H1 (cell line): ENCODE measurements around the gene CABP1. TPM values are rescaled to one million over a fixed set of nuclear protein-coding genes. Genes with fewer than 3 reads are reported as not detected.

Source experiments
- CTCF ChIA-PET: fragments of 300-600 bp; sonication (Branson Sonifier 250); formaldehyde crosslinking; loops from one replicate; lab custom pipeline; 2021; ENCODE audit not compliant: partially characterized antibody; lab: Charles Lee
- POLR2A ChIA-PET: fragments of 300-600 bp; sonication (Branson Sonifier 250); formaldehyde crosslinking; loops from one replicate; lab custom pipeline; 2021; ENCODE audit warnings: inconsistent platforms; ENCODE audit not compliant: partially characterized antibody; lab: Charles Lee
- DNase-seq, 2 experiments: peaks; one replicate each; pipeline versions ENCODE4 v3.0.0 to v3.0.0-alpha.2; 2010 to 2022; ENCODE audit warnings: low spot score in 2 of 2, low read depth in 1 of 2, mixed read lengths in 1 of 2
- FAIRE-seq: peaks from 2 replicates; lab custom pipeline; 2011; peaks lifted over from hg19 to GRCh38; lab: Jason Lieb, UNC
- H2AFZ ChIP-seq: 2 replicates; pipeline ENCODE4 v1.8.1; 2012; ENCODE audit warnings: low read length, inconsistent platforms
- H2AK5ac ChIP-seq: 2 replicates; pipeline ENCODE4 v1.6.1; 2013; ENCODE audit warnings: low read depth, low read length
- H2BK120ac ChIP-seq: replicated peaks from 2 replicates; pipeline ENCODE3; 2013; ENCODE audit warnings: low read depth, low read length, inconsistent platforms
- H2BK12ac ChIP-seq: 2 replicates; pipeline ENCODE4 v1.6.1; 2013; ENCODE audit warnings: low read depth, low read length
- H2BK15ac ChIP-seq: 2 replicates; pipeline ENCODE4 v1.6.1; 2013; ENCODE audit warnings: low read length
- H2BK20ac ChIP-seq: 2 replicates; pipeline ENCODE4 v1.6.1; 2013; ENCODE audit warnings: low read length
- H2BK5ac ChIP-seq: 2 replicates; pipeline ENCODE4 v1.6.1; 2013; ENCODE audit warnings: low read depth, low read length
- H3K14ac ChIP-seq: 2 replicates; pipeline ENCODE4 v1.6.1; 2013; ENCODE audit warnings: inconsistent platforms; ENCODE audit not compliant: insufficient read length
- H3K18ac ChIP-seq: 2 replicates; pipeline ENCODE4 v1.6.1; 2013; ENCODE audit warnings: low read length; ENCODE audit errors: extremely low read depth
- H3K23ac ChIP-seq: 2 replicates; pipeline ENCODE4 v1.6.1; 2013; ENCODE audit warnings: inconsistent platforms; ENCODE audit not compliant: insufficient read length
- H3K23me2 ChIP-seq: 2 replicates; pipeline ENCODE4 v1.6.1; 2013; ENCODE audit warnings: low read depth, low read length
- H3K27ac ChIP-seq: 2 replicates; pipeline ENCODE4 v1.6.1; 2011; ENCODE audit warnings: low read depth, low read length, inconsistent platforms
- H3K27me3 ChIP-seq, 4 experiments: replicated peaks in 1 of 4; 1 replicate in 1 of 4; 2 replicates in 3 of 4; pipeline versions ENCODE4 v1.6.1 to v1.8.1; 2011 to 2013; ENCODE audit warnings: low read length in 3 of 4, mild to moderate bottlenecking in 3 of 4, inconsistent platforms in 2 of 4, mixed read lengths in 2 of 4, moderate library complexity in 1 of 4; ENCODE audit not compliant: control insufficient read depth in 3 of 4, insufficient read depth in 3 of 4; ENCODE audit errors: extremely low read depth in 1 of 4
- H3K36me3 ChIP-seq, 4 experiments: 2 replicates each; pipeline versions ENCODE4 v1.6.1 to v1.8.1; 2011 to 2013; ENCODE audit warnings: mild to moderate bottlenecking in 4 of 4, low read length in 3 of 4, moderate library complexity in 2 of 4, control low read depth in 1 of 4, inconsistent platforms in 1 of 4; ENCODE audit not compliant: insufficient read depth in 4 of 4, control insufficient read depth in 2 of 4
- H3K4ac ChIP-seq: replicated peaks from 2 replicates; pipeline ENCODE3; 2013; ENCODE audit warnings: low read length, low read depth, mixed read lengths, inconsistent platforms; ENCODE audit not compliant: insufficient read length
- H3K4me1 ChIP-seq, 4 experiments: replicated peaks in 1 of 4; 1 replicate in 1 of 4; 2 replicates in 3 of 4; pipeline versions ENCODE4 v1.6.1 to v1.8.1; 2011 to 2013; ENCODE audit warnings: low read length in 3 of 4, inconsistent platforms in 2 of 4, mixed read lengths in 1 of 4; ENCODE audit not compliant: insufficient read depth in 4 of 4, control insufficient read depth in 3 of 4
- H3K4me2 ChIP-seq, 2 experiments: 2 replicates each; pipeline versions ENCODE4 v1.6.1 to v1.8.1; 2011 to 2013; ENCODE audit warnings: low read depth in 2 of 2, low read length in 2 of 2, control low read depth in 1 of 2, inconsistent platforms in 1 of 2, mild to moderate bottlenecking in 1 of 2; ENCODE audit not compliant: insufficient read depth in 1 of 2
- H3K4me3 ChIP-seq, 4 experiments: fragments of 200-600, 300-600 bp in 1 of 4; sonication (generic), shearing (Covaris generic), sonication (Bioruptor Twin) in 1 of 4; 2 replicates each; pipeline versions ENCODE4 v1.5.1 to v1.8.1; 2011 to 2016; ENCODE audit warnings: low read length in 4 of 4, low read depth in 3 of 4, control low read depth in 2 of 4, inconsistent platforms in 2 of 4, mild to moderate bottlenecking in 2 of 4, mixed read lengths in 1 of 4, moderate library complexity in 1 of 4; ENCODE audit not compliant: insufficient read depth in 2 of 4; ENCODE audit errors: extremely low read depth in 1 of 4
- H3K56ac ChIP-seq: replicated peaks from 2 replicates; pipeline ENCODE3; 2013; ENCODE audit warnings: low read depth, mild to moderate bottlenecking, mixed read lengths, low read length, inconsistent platforms; ENCODE audit not compliant: insufficient read length
- H3K79me1 ChIP-seq: 2 replicates; pipeline ENCODE4 v1.6.1; 2013; ENCODE audit warnings: low read depth, low read length, control low read depth
- H3K79me2 ChIP-seq, 2 experiments: 2 replicates each; pipeline versions ENCODE4 v1.6.1 to v1.8.1; 2012 to 2013; ENCODE audit warnings: low read length in 2 of 2, mild to moderate bottlenecking in 2 of 2, inconsistent platforms in 1 of 2; ENCODE audit not compliant: insufficient read depth in 2 of 2, control insufficient read depth in 1 of 2
- H3K9ac ChIP-seq, 4 experiments: replicated peaks in 1 of 4; 1 replicate in 1 of 4; 2 replicates in 3 of 4; pipeline versions ENCODE4 v1.6.1 to v1.8.1; 2011 to 2013; ENCODE audit warnings: low read depth in 3 of 4, low read length in 3 of 4, control low read depth in 2 of 4, mild to moderate bottlenecking in 2 of 4, moderate library complexity in 2 of 4, inconsistent platforms in 1 of 4; ENCODE audit errors: extremely low read depth in 1 of 4
- H3K9me3 ChIP-seq, 2 experiments: 2 replicates each; pipeline versions ENCODE4 v1.6.1 to v1.8.1; 2012 to 2013; ENCODE audit warnings: mild to moderate bottlenecking in 2 of 2, moderate library complexity in 2 of 2, control low read depth in 1 of 2, inconsistent platforms in 1 of 2, low read depth in 1 of 2, low read length in 1 of 2, mixed read lengths in 1 of 2; ENCODE audit not compliant: insufficient read depth in 2 of 2
- H4K20me1 ChIP-seq, 2 experiments: replicated peaks in 1 of 2; 2 replicates each; pipeline versions ENCODE3 to v1.8.1; 2011 to 2013; ENCODE audit warnings: inconsistent platforms in 2 of 2, low read length in 2 of 2, mild to moderate bottlenecking in 1 of 2; ENCODE audit not compliant: insufficient read depth in 2 of 2, control insufficient read depth in 1 of 2
- H4K5ac ChIP-seq: 2 replicates; pipeline ENCODE4 v1.6.1; 2013; ENCODE audit warnings: low read length, low read depth, mixed read lengths, inconsistent platforms; ENCODE audit not compliant: insufficient read length
- H4K8ac ChIP-seq: 2 replicates; pipeline ENCODE4 v1.8.0; 2013; ENCODE audit warnings: mild to moderate bottlenecking, moderate library complexity, low read length, inconsistent platforms; ENCODE audit not compliant: insufficient read depth; ENCODE audit errors: extremely low read depth
- H4K91ac ChIP-seq: replicated peaks from 2 replicates; pipeline ENCODE3; 2013; ENCODE audit warnings: low read length, mixed read lengths, inconsistent platforms; ENCODE audit not compliant: insufficient read length
- CTBP2 ChIP-seq: IDR thresholded peaks from 2 replicates; pipeline ENCODE4 v1.7.0; 2011; ENCODE audit warnings: borderline replicate concordance, mild to moderate bottlenecking, moderate library complexity, mixed read lengths, low read length; ENCODE audit not compliant: insufficient read depth, insufficient read length
- GABPA ChIP-seq: IDR thresholded peaks from 2 replicates; pipeline ENCODE4 v1.6.1; 2011; ENCODE audit warnings: mild to moderate bottlenecking, low read length, moderate library complexity, borderline replicate concordance; ENCODE audit not compliant: insufficient read depth
- GTF2F1 ChIP-seq: IDR thresholded peaks from 2 replicates; pipeline ENCODE4 v1.6.1; 2012; ENCODE audit warnings: low read depth, low read length, improper control_type of control experiment, borderline replicate concordance
- KDM5A ChIP-seq: fragments of 200-600 bp; IDR thresholded peaks from 2 replicates; pipeline ENCODE4 v1.7.1; 2012; ENCODE audit warnings: mild to moderate bottlenecking, low read length, inconsistent platforms, mixed read lengths
- RFX5 ChIP-seq: IDR thresholded peaks from 2 replicates; pipeline ENCODE4 v1.6.1; 2011; ENCODE audit warnings: low read depth, low read length, improper control_type of control experiment, borderline replicate concordance
- WGBS, 2 experiments: shearing (Covaris generic) in 1 of 2; methylation state at CpG; one replicate each; pipeline versions ENCODE4 v1.1.6 to v1.1.7; 2013 to 2015; ENCODE audit warnings: low lambda C conversion rate in 2 of 2, mixed read lengths in 2 of 2, inconsistent platforms in 1 of 2, low coverage in 1 of 2, missing lambda C conversion rate in 1 of 2; ENCODE audit not compliant: insufficient replicate concordance in 2 of 2, insufficient coverage in 1 of 2, insufficient read length in 1 of 2; ENCODE audit errors: extremely low coverage in 1 of 2, missing lambda C conversion rate in 1 of 2; 5-methylcytosine and 5-hydroxymethylcytosine counted together
- polyA plus RNA-seq, 7 experiments: library from polyadenylated mRNA; depleted of rRNA in 3 of 7; stranded (reverse) in 5 of 7; unstranded in 2 of 7; fragments of >200 nt in 5 of 7; fragments of 200-250 nt in 2 of 7; gene quantifications; 1 replicate in 5 of 7; 2 replicates in 1 of 7; 4 replicates in 1 of 7; pipeline versions ENCODE4 v1.2.1 to v1.2.3, GENCODE V29; 2011 to 2013; ENCODE audit warnings: missing spikeins in 2 of 7, mixed read lengths in 2 of 7
- total RNA-seq: library from RNA; stranded (reverse); fragmentation: NEBNext Ultra II Directional; extraction: Animal tissue kit (Norgen Biotek cat#: 25700); gene quantifications from 2 replicates; pipeline ENCODE4 v1.2.1, GENCODE V29; 2021

CABP1 gene
- total and polyA plus RNA-seq, 2 of the 8 experiments (the other 6 are each of a cell fraction or from before 2014, with no cell fraction given) = 3.9 to 7.4 TPM

DNA sequence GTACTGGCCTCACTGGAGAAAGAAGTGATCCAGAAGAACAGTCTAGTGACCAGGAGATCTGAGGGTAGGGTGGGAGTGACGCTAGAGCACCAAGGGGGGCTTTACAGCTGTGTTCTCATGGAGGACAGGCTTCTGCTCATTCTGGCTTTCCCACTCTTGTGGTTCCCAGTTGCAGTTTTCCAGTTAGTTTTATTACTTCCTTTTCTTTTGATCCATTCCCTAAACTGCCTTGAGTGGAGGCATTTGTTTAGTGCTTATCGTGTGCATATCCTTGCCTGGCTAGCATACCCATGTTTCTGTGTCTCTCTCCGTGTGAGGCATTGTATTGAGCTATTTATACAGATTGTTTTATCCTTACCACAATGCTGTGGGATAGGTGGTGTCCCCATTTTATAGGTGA lies 50.6 kb downstream of the CABP1 start:
- WGBS, 2 experiments = 87% methylated on average over 3 of the region's 3 CpGs; no CpG with 5 or more reads in 1 of the 2 experiments
- H3K56ac ChIP-seq = no peak overlapping the region
- no peaks in the 10 kb centered on the region for H3K27me3 ChIP-seq
- peaks cover 2 to 21% (median 20%) of the 10 kb centered on the region in 4 experiments; a peak in 7 of 8 replicates for H3K36me3 ChIP-seq
- H3K23ac ChIP-seq = no peak overlapping the region
- no peak overlapping the region for H2AFZ ChIP-seq
- TF ChIP-seq CTBP2 = no peak
- no peak for TF ChIP-seq RFX5
- no peak for TF ChIP-seq GTF2F1
- no peak for TF ChIP-seq GABPA
- TF ChIP-seq KDM5A = no peak
- FAIRE-seq (no peak), DNase-seq (no peak)
- H4K20me1 ChIP-seq = peaks cover 20 to 22% of the 10 kb centered on the region in 2 experiments
- H3K4me3 ChIP-seq = no peak overlapping the region
- no peaks in the 10 kb centered on the region for H3K9me3 ChIP-seq
- no peak overlapping the region; a peak in 1 of 7 replicates for H3K9ac ChIP-seq
- no peak overlapping the region for H2BK12ac ChIP-seq
- peaks cover 43 to 80% of the 10 kb centered on the region in 2 experiments for H3K79me2 ChIP-seq
- no peak overlapping the region; a peak in 1 of 4 replicates for H3K4me2 ChIP-seq
- no peak overlapping the region for H3K14ac ChIP-seq
- H2AK5ac ChIP-seq = no peak overlapping the region
- no peak overlapping the region for H4K91ac ChIP-seq
- POLR2A ChIA-PET = interaction anchor here (1.2 to 4.5 kb wide), 4 partner anchors 8 to 110 kb away, joined by 4 to 28 read pairs (median 7); partner anchors contain the start of gene POP5
- no peak overlapping the region for H4K5ac ChIP-seq
- peaks cover 6 to 22% (median 16%) of the 10 kb centered on the region in 4 experiments; a peak in 6 of 7 replicates for H3K4me1 ChIP-seq
- peaks cover 15% of the 10 kb centered on the region for H3K23me2 ChIP-seq
- H4K8ac ChIP-seq = no peak overlapping the region
- H2BK120ac ChIP-seq = no peak overlapping the region
- H3K18ac ChIP-seq = no peak overlapping the region
- H2BK15ac ChIP-seq = no peak overlapping the region
- peaks cover 11% of the 10 kb centered on the region; the same call in 1 of the 2 replicates for H3K79me1 ChIP-seq
- H3K27ac ChIP-seq = no peak overlapping the region
- H3K4ac ChIP-seq = no peak overlapping the region
- H2BK20ac ChIP-seq = no peak overlapping the region
- H2BK5ac ChIP-seq = no peak overlapping the region
- CTCF ChIA-PET = interaction anchor here (1.0 to 10.4 kb wide), 3 partner anchors 44 to 109 kb away, joined by 3 to 87 read pairs (median 3); no protein-coding TSS in a partner anchor
